ENCODE results near the gene CLGN. TPM values are rescaled to one million over a fixed set of nuclear protein-coding genes. Genes with fewer than 3 reads are reported as not detected.
"Not testable (repeated sequence)": the region's sequence is repeated elsewhere in the genome, so short reads cannot be mapped to it uniquely, and the experiment has no call there.

The CLGN gene
- total and polyA plus RNA-seq, 7 donors = 0.14 to 0.89 (median 0.39) TPM

DNA sequence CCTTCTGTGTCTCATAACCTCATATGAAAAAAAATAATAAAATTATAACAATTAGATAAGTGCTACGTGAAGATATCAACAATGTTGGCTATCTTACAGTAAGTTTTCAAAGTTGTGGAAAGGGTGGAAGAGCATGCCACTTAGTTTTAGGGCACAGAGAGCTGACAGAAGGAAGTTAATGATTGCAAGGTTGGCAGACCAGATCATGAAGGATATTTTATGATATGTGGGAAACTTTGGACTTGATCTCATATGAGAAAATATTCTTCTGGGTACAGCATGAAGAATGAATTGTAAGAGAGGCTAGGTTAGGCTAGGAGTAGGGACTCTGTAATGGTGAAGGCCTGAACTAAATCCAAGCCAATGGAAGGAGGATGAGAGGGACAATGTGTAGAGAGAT is 36.2 kb upstream of the CLGN start:
- H3K9me3 ChIP-seq = no peaks in the 10 kb centered on the region
- H3K27me3 ChIP-seq (ENCODE audit: insufficient read depth in 3 of 3, low read length in 2 of 3) = peaks cover 0 to 2% (median 0%) of the 10 kb centered on the region in 3 donors
- TF ChIP-seq CTCF (IDR thresholded peaks at IDR 0.05) = no peak
- WGBS, 3 donors = 73 to 80% (median 79%) methylated on average over 1 of the region's 1 CpG
- ATAC-seq (no peak), DNase-seq (no peak)
- H3K4me1 ChIP-seq = no peaks in the 10 kb centered on the region
- no peaks in the 10 kb centered on the region for H3K36me3 ChIP-seq (ENCODE audit: insufficient read depth in 1 of 2, low read depth in 1 of 2)
- no peak overlapping the region for H3K27ac ChIP-seq
- intact Hi-C loops (cut with DNase I) = no loop called here
- no peak overlapping the region for H3K4me3 ChIP-seq

GRCh38 chr4:140463182-140463581 is 35.7 kb upstream of the CLGN start:
- H3K9me3 ChIP-seq = no peaks in the 10 kb centered on the region
- H3K27me3 ChIP-seq (ENCODE audit: insufficient read depth in 3 of 3, low read length in 2 of 3) = peaks cover 0 to 2% (median 0%) of the 10 kb centered on the region in 3 donors
- H3K4me1 ChIP-seq = no peaks in the 10 kb centered on the region
- 71 to 78% (median 74%) methylated on average over 3 of the region's 3 CpGs for WGBS, 3 donors
- H3K36me3 ChIP-seq (ENCODE audit: insufficient read depth in 1 of 2, low read depth in 1 of 2) = no peaks in the 10 kb centered on the region
- DNase-seq (no peak), ATAC-seq (no peak)
- no peak for TF ChIP-seq CTCF (IDR thresholded peaks at IDR 0.05)
- no peak overlapping the region for H3K4me3 ChIP-seq
- H3K27ac ChIP-seq = no peak overlapping the region
- intact Hi-C loops (cut with DNase I) = no loop called here

- ATAC-seq (no peak), DNase-seq (no peak)
- no peak overlapping the region for H3K4me3 ChIP-seq
- WGBS, 3 donors = 60 to 69% (median 64%) methylated on average over 3 of the region's 3 CpGs
- intact Hi-C loops (cut with DNase I) = no loop called here
- H3K27me3 ChIP-seq (ENCODE audit: insufficient read depth in 3 of 3, low read length in 2 of 3) = peaks cover 0 to 2% (median 0%) of the 10 kb centered on the region in 3 donors
- no peaks in the 10 kb centered on the region for H3K4me1 ChIP-seq
- H3K36me3 ChIP-seq (ENCODE audit: insufficient read depth in 1 of 2, low read depth in 1 of 2) = no peaks in the 10 kb centered on the region
- no peak for TF ChIP-seq CTCF (IDR thresholded peaks at IDR 0.05)
- no peaks in the 10 kb centered on the region for H3K9me3 ChIP-seq
- no peak overlapping the region for H3K27ac ChIP-seq
Observed at GRCh38 chr4:140450352-140450751, 22.9 kb upstream of the CLGN start.

DNA sequence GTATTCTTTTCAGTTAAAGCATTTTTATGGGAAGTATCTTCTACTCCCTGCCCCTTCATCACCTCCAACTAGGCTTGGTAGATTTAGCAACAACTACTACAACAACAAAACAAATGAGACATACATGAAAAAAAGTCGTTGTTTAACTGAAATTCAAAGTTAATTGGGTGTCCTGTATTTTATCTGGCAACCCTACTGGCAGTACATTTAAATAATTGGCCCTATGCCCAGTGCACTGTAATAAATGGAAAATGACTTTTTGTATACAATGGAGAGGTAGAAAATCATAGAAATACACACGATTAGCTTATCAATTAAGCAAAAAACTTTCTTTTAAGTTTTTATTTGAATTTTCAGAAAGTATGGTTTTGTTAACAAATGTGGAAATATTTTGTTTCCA is 21.4 kb upstream of the CLGN start:
- Histone ChIP-seq H3K9me3 (no peaks in the 10 kb centered on the region), H3K27ac (no peak overlapping the region), H3K36me3 (ENCODE audit: insufficient read depth in 1 of 2, low read depth in 1 of 2) (no peaks in the 10 kb centered on the region), H3K27me3 (ENCODE audit: insufficient read depth in 3 of 3, low read length in 2 of 3) (peaks cover 0 to 2% (median 0%) of the 10 kb centered on the region in 3 donors), H3K4me1 (no peaks in the 10 kb centered on the region), H3K4me3 (no peak overlapping the region)
- intact Hi-C loops (cut with DNase I) = no loop called here
- TF ChIP-seq CTCF (IDR thresholded peaks at IDR 0.05) = no peak
- no peak for DNase-seq
- no peak for ATAC-seq
- 54 to 59% (median 55%) methylated on average over 2 of the region's 2 CpGs for WGBS, 3 donors

GRCh38 chr4:140448162-140448561 is 20.7 kb upstream of the CLGN start:
- intact Hi-C loops (cut with DNase I) = no loop called here
- no peaks in the 10 kb centered on the region for H3K9me3 ChIP-seq
- no peak overlapping the region for H3K4me3 ChIP-seq
- TF ChIP-seq CTCF (IDR thresholded peaks at IDR 0.05) = no peak
- WGBS, 3 donors = 47 to 73% (median 55%) methylated on average over 3 of the region's 3 CpGs
- H3K27ac ChIP-seq = no peak overlapping the region
- H3K36me3 ChIP-seq (ENCODE audit: insufficient read depth in 1 of 2, low read depth in 1 of 2) = no peaks in the 10 kb centered on the region
- no peak for DNase-seq
- no peaks in the 10 kb centered on the region for H3K4me1 ChIP-seq
- no peak for ATAC-seq
- H3K27me3 ChIP-seq (ENCODE audit: insufficient read depth in 3 of 3, low read length in 2 of 3) = peaks cover 0 to 2% (median 0%) of the 10 kb centered on the region in 3 donors

GRCh38 chr4:140444347-140444746 is 16.9 kb upstream of the CLGN start:
- WGBS, 3 donors = 82 to 90% (median 84%) methylated on average over 4 of the region's 4 CpGs
- H3K36me3 ChIP-seq (ENCODE audit: insufficient read depth in 1 of 2, low read depth in 1 of 2); H3K4me3 ChIP-seq; H3K27ac ChIP-seq; H3K4me1 ChIP-seq; DNase-seq; H3K27me3 ChIP-seq (ENCODE audit: insufficient read depth in 3 of 3, low read length in 2 of 3); H3K9me3 ChIP-seq; intact Hi-C loops (cut with DNase I); ATAC-seq: not testable (repeated sequence)
